HG02759 (cell line): ENCODE measurements around the gene IL1R2.
"Not testable (repeated sequence)": the region's sequence is repeated elsewhere in the genome, so short reads cannot be mapped to it uniquely, and the experiment has no call there.

ENCODE experiments used
- ATAC-seq: cut with Tn5 transposase; IDR thresholded peaks from one replicate; pipeline ENCODE4 v1.9.1; 2021; ENCODE audit warnings: mild to moderate bottlenecking, moderate library complexity; ENCODE audit not compliant: unreplicated experiment

IL1R2 gene

GRCh38 chr2:101998896-101999789 is 7.4 kb downstream of the IL1R2 start:
- ATAC-seq, result no peak

- ATAC-seq, result no peak
Measured at GRCh38 chr2:102000012-102000411, 8.3 kb downstream of the IL1R2 start.

GRCh38 chr2:102000813-102001766 is 9.3 kb downstream of the IL1R2 start:
- ATAC-seq, result no peak

GRCh38 chr2:102001767-102002142 is 10.0 kb downstream of the IL1R2 start:
- ATAC-seq, result no peak

GRCh38 chr2:102002228-102002627 is 10.5 kb downstream of the IL1R2 start:
- no peak for ATAC-seq

- not testable (repeated sequence) for ATAC-seq
Measured at GRCh38 chr2:102002909-102003308, 11.1 kb downstream of the IL1R2 start.

- ATAC-seq, result no peak
Measured at GRCh38 chr2:102003696-102004095, 11.9 kb downstream of the IL1R2 start.

- no peak for ATAC-seq
Measured at GRCh38 chr2:102004581-102004980, 12.8 kb downstream of the IL1R2 start.

- ATAC-seq, result no peak
Measured at GRCh38 chr2:102005449-102005848, 13.7 kb downstream of the IL1R2 start.

- peak; percentile 73 for ATAC-seq
Measured at GRCh38 chr2:102005989-102006885, 14.5 kb downstream of the IL1R2 start.

GRCh38 chr2:102006886-102007278 is 15.1 kb downstream of the IL1R2 start:
- no peak for ATAC-seq

GRCh38 chr2:102008490-102008889 is 16.7 kb downstream of the IL1R2 start:
- ATAC-seq, result no peak

- ATAC-seq, result no peak
Measured at GRCh38 chr2:102009557-102009956, 17.8 kb downstream of the IL1R2 start.

- no peak for ATAC-seq
Measured at GRCh38 chr2:102010902-102011301, 19.1 kb downstream of the IL1R2 start.

GRCh38 chr2:102012061-102012614 is 20.4 kb downstream of the IL1R2 start:
- no peak for ATAC-seq

GRCh38 chr2:102013206-102014040 is 21.7 kb downstream of the IL1R2 start:
- ATAC-seq, result peak; percentile 11

GRCh38 chr2:102014041-102014345 is 22.2 kb downstream of the IL1R2 start:
- ATAC-seq, result peak; percentile 50

GRCh38 chr2:102015399-102015798 is 23.6 kb downstream of the IL1R2 start:
- no peak for ATAC-seq

- no peak for ATAC-seq
Measured at GRCh38 chr2:102016399-102016955, 24.7 kb downstream of the IL1R2 start.
